H1 (cell line): Measurements from ENCODE around the gene ANKRD12.

ENCODE experiments used
- HDAC6 ChIP-seq: IDR thresholded peaks from one replicate; pipeline ENCODE4 v1.7.1; 2012; ENCODE audit warnings: low read depth, mild to moderate bottlenecking, inconsistent platforms, low read length, moderate library complexity
- JUND ChIP-seq: IDR thresholded peaks from 2 replicates; pipeline ENCODE4 v1.6.1; 2011; ENCODE audit warnings: mild to moderate bottlenecking, improper control_type of control experiment, low read length
- POLR2A ChIP-seq, 2 experiments: IDR thresholded peaks; 1 replicate in 1 of 2; 2 replicates in 1 of 2; pipeline ENCODE4 v1.6.1; 2011; ENCODE audit warnings: low read depth in 2 of 2, low read length in 2 of 2, mild to moderate bottlenecking in 2 of 2; ENCODE audit errors: control extremely low read depth in 1 of 2
- TF ChIP-seq, protein P1 (sequence below), 3 experiments: IDR thresholded peaks; 1 replicate in 2 of 3; 2 replicates in 1 of 3; pipeline versions ENCODE4 v1.5.1 to v1.6.1; 2011; ENCODE audit warnings: low read length in 3 of 3, mild to moderate bottlenecking in 3 of 3, inconsistent platforms in 2 of 3, low read depth in 1 of 3, moderate library complexity in 1 of 3; ENCODE audit not compliant: insufficient read depth in 1 of 3; ENCODE audit errors: control extremely low read depth in 1 of 3
- TF ChIP-seq, protein P2 (sequence below): IDR thresholded peaks from 2 replicates; pipeline ENCODE4 v1.6.1; 2012; ENCODE audit warnings: low read length, inconsistent platforms
- TF ChIP-seq, protein P3 (sequence below): IDR thresholded peaks from 2 replicates; pipeline ENCODE4 v1.6.1; 2012; ENCODE audit warnings: inconsistent platforms

DNA sequence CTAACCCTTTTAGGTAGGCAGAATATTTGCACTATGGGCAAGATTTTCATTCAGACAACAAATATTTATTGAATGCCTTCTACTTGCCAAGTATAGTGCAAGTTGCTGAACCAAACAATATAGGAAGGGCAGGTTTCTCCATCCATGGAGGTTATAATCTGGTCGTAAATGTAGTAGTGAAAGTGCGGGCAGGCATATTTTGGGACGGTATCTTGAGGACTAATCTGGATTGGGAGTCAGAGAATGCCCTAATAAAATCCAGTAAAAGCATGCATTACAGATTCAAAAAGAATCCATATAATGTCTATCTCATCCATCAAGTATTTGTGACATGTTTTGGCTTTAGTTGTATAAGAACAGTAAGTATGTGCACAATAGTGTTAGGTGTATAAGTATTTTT, 35.8 kb upstream of the ANKRD12 start:
- TF ChIP-seq, protein P1, sequence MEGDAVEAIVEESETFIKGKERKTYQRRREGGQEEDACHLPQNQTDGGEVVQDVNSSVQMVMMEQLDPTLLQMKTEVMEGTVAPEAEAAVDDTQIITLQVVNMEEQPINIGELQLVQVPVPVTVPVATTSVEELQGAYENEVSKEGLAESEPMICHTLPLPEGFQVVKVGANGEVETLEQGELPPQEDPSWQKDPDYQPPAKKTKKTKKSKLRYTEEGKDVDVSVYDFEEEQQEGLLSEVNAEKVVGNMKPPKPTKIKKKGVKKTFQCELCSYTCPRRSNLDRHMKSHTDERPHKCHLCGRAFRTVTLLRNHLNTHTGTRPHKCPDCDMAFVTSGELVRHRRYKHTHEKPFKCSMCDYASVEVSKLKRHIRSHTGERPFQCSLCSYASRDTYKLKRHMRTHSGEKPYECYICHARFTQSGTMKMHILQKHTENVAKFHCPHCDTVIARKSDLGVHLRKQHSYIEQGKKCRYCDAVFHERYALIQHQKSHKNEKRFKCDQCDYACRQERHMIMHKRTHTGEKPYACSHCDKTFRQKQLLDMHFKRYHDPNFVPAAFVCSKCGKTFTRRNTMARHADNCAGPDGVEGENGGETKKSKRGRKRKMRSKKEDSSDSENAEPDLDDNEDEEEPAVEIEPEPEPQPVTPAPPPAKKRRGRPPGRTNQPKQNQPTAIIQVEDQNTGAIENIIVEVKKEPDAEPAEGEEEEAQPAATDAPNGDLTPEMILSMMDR (IDR thresholded peaks at IDR 0.05; ENCODE audit: control extremely low read depth in 1 of 3, insufficient read depth in 1 of 3, low read depth in 1 of 3, low read length in 3 of 3) = no peak
- TF ChIP-seq, protein P2, sequence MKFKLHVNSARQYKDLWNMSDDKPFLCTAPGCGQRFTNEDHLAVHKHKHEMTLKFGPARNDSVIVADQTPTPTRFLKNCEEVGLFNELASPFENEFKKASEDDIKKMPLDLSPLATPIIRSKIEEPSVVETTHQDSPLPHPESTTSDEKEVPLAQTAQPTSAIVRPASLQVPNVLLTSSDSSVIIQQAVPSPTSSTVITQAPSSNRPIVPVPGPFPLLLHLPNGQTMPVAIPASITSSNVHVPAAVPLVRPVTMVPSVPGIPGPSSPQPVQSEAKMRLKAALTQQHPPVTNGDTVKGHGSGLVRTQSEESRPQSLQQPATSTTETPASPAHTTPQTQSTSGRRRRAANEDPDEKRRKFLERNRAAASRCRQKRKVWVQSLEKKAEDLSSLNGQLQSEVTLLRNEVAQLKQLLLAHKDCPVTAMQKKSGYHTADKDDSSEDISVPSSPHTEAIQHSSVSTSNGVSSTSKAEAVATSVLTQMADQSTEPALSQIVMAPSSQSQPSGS = no peak
- TF ChIP-seq POLR2A (IDR thresholded peaks at IDR 0.05; ENCODE audit: control extremely low read depth in 1 of 2, low read depth in 2 of 2, low read length in 2 of 2) (no peak), JUND (no peak), HDAC6 (no peak)
- TF ChIP-seq, protein P3, sequence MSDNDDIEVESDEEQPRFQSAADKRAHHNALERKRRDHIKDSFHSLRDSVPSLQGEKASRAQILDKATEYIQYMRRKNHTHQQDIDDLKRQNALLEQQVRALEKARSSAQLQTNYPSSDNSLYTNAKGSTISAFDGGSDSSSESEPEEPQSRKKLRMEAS = no peak
